GM12864 (cell line): ENCODE measurements around the gene RPL39L.

Experiments
- DNase-seq: peaks from one replicate; pipeline ENCODE4 v3.0.0-alpha.2; 2011; ENCODE audit warnings: low read depth
- H3K4me3 ChIP-seq: 2 replicates; pipeline ENCODE4 v1.5.1; 2011; ENCODE audit warnings: mild to moderate bottlenecking, low read depth, low read length, control low read depth
- CTCF ChIP-seq: IDR thresholded peaks from 2 replicates; pipeline ENCODE4 v1.5.1; 2011; ENCODE audit warnings: low read depth, mild to moderate bottlenecking, moderate library complexity, low read length, control low read depth, inconsistent platforms; ENCODE audit errors: missing control alignments

The RPL39L gene

GRCh38 chr3:187101184-187102072 lies 37.9 kb downstream of the RPL39L start:
- no peak for TF ChIP-seq CTCF
- no peak overlapping the region for H3K4me3 ChIP-seq

GRCh38 chr3:187098923-187099512 lies 40.3 kb downstream of the RPL39L start:
- no peak for TF ChIP-seq CTCF
- no peak overlapping the region for H3K4me3 ChIP-seq
- no peak for DNase-seq

More at GRCh38 chr3:187101184-187102072, 37.9 kb downstream of the RPL39L start:
- no peak for DNase-seq

- no peak for TF ChIP-seq CTCF
Observed at GRCh38 chr3:187093320-187093719, 46.0 kb downstream of the RPL39L start.

DNA sequence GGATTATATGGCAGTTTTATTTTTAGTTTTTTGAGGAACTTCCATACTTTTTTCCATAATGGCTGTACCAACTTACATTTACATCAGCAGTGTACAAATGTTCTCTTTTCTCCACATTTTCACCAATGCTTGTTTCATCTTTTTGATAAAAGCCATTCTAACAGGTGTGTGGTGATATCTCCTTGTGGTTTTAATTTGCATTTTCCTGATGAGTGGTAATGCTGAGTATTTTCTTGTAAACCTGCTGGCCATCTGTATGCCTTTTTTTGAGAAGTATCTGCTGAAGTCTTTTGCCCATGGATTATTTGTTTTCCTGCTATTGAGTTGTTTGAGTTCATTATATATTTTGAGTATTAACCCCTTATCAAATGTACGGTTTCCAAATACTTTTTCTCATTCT lies 50.6 kb downstream of the RPL39L start:
- no peak overlapping the region for H3K4me3 ChIP-seq
- no peak for TF ChIP-seq CTCF
- DNase-seq = no peak

More at GRCh38 chr3:187093320-187093719, 46.0 kb downstream of the RPL39L start:
- no peak overlapping the region for H3K4me3 ChIP-seq
- no peak for DNase-seq

GRCh38 chr3:187086831-187087230 lies 52.5 kb downstream of the RPL39L start:
- DNase-seq = no peak
- no peak for TF ChIP-seq CTCF

GRCh38 chr3:187085933-187086332 lies 53.4 kb downstream of the RPL39L start:
- no peak for DNase-seq
- TF ChIP-seq CTCF = no peak
- no peak overlapping the region for H3K4me3 ChIP-seq

More at GRCh38 chr3:187086831-187087230, 52.5 kb downstream of the RPL39L start:
- H3K4me3 ChIP-seq = no peak overlapping the region
